ENCODE results near the gene CDCA3. TPM values are rescaled to one million over a fixed set of nuclear protein-coding genes. Genes with fewer than 3 reads are reported as not detected.
"Not testable (repeated sequence)": the region's sequence is repeated elsewhere in the genome, so short reads cannot be mapped to it uniquely, and the experiment has no call there.

Gene CDCA3
- total RNA-seq, 1 donor from 2014 or later = 1.1 TPM

GRCh38 chr12:6867413-6868210 is 16.5 kb upstream of the CDCA3 start, which contains the start of gene TPI1:
Gene TPI1, plus strand, starts transcription at chr12:6867531. Its CDS starts 36 bp downstream, at chr12:6867567.
- intact Hi-C loops (cut with DNase I) = no loop called here
- peak within 1 kb of the TSS; percentile 96 for H3K27ac ChIP-seq
- DNase-seq (peak; percentile 93), ATAC-seq (peak; percentile 85)
- no peak for TF ChIP-seq CTCF (IDR thresholded peaks at IDR 0.05)
- no peaks in the 10 kb centered on the region for H3K27me3 ChIP-seq
- H3K4me3 ChIP-seq = peak within 1 kb of the TSS; percentile 100
- peaks cover 39% of the 10 kb centered on the region for H3K4me1 ChIP-seq
- H3K9me3 ChIP-seq = no peaks in the 10 kb centered on the region
- peaks cover 51% of the 10 kb centered on the region for H3K36me3 ChIP-seq

- intact Hi-C loops (cut with DNase I) = no loop called here
- Histone ChIP-seq H3K36me3 (peaks cover 56% of the 10 kb centered on the region), H3K27ac (peak overlapping the region; percentile 96), H3K4me3 (peak overlapping the region; percentile 100), H3K9me3 (no peaks in the 10 kb centered on the region), H3K4me1 (peaks cover 37% of the 10 kb centered on the region), H3K27me3 (no peaks in the 10 kb centered on the region)
- ATAC-seq (peak; percentile 17), DNase-seq (no peak)
- TF ChIP-seq CTCF (IDR thresholded peaks at IDR 0.05) = no peak
Observed at GRCh38 chr12:6866920-6867412, 15.9 kb upstream of the CDCA3 start.

- H3K36me3 ChIP-seq = peaks cover 59% of the 10 kb centered on the region
- H3K4me1 ChIP-seq = peaks cover 31% of the 10 kb centered on the region
- intact Hi-C loops (cut with DNase I) = no loop called here
- H3K9me3 ChIP-seq = no peaks in the 10 kb centered on the region
- peak overlapping the region; percentile 96 for H3K27ac ChIP-seq
- ATAC-seq (no peak), DNase-seq (no peak)
- no peak for TF ChIP-seq CTCF (IDR thresholded peaks at IDR 0.05)
- H3K4me3 ChIP-seq = peak overlapping the region; percentile 100
- no peaks in the 10 kb centered on the region for H3K27me3 ChIP-seq
Observed at GRCh38 chr12:6866163-6866919, 15.3 kb upstream of the CDCA3 start.

- H3K27ac ChIP-seq; H3K27me3 ChIP-seq; DNase-seq; H3K9me3 ChIP-seq; intact Hi-C loops (cut with DNase I); ATAC-seq; H3K4me3 ChIP-seq: not testable (repeated sequence)
- Histone ChIP-seq H3K36me3 (peaks cover 59% of the 10 kb centered on the region), H3K4me1 (peaks cover 21% of the 10 kb centered on the region)
Observed at GRCh38 chr12:6865307-6865706, 14.2 kb upstream of the CDCA3 start.

GRCh38 chr12:6863586-6864321 is 12.7 kb upstream of the CDCA3 start:
- H3K27ac ChIP-seq = no peak overlapping the region
- no peak for TF ChIP-seq CTCF (IDR thresholded peaks at IDR 0.05)
- no peaks in the 10 kb centered on the region for H3K27me3 ChIP-seq
- peaks cover 10% of the 10 kb centered on the region for H3K4me1 ChIP-seq
- peaks cover 62% of the 10 kb centered on the region for H3K36me3 ChIP-seq
- DNase-seq (no peak), ATAC-seq (no peak)
- intact Hi-C loops (cut with DNase I) = no loop called here
- no peaks in the 10 kb centered on the region for H3K9me3 ChIP-seq
- H3K4me3 ChIP-seq = no peak overlapping the region

Data from upper lobe of right lung (tissue), 1 donor.